ENCODE measurements around the gene ZNF142. TPM values are rescaled to one million over a fixed set of nuclear protein-coding genes. Genes with fewer than 3 reads are reported as not detected.

ZNF142 gene, protein sequence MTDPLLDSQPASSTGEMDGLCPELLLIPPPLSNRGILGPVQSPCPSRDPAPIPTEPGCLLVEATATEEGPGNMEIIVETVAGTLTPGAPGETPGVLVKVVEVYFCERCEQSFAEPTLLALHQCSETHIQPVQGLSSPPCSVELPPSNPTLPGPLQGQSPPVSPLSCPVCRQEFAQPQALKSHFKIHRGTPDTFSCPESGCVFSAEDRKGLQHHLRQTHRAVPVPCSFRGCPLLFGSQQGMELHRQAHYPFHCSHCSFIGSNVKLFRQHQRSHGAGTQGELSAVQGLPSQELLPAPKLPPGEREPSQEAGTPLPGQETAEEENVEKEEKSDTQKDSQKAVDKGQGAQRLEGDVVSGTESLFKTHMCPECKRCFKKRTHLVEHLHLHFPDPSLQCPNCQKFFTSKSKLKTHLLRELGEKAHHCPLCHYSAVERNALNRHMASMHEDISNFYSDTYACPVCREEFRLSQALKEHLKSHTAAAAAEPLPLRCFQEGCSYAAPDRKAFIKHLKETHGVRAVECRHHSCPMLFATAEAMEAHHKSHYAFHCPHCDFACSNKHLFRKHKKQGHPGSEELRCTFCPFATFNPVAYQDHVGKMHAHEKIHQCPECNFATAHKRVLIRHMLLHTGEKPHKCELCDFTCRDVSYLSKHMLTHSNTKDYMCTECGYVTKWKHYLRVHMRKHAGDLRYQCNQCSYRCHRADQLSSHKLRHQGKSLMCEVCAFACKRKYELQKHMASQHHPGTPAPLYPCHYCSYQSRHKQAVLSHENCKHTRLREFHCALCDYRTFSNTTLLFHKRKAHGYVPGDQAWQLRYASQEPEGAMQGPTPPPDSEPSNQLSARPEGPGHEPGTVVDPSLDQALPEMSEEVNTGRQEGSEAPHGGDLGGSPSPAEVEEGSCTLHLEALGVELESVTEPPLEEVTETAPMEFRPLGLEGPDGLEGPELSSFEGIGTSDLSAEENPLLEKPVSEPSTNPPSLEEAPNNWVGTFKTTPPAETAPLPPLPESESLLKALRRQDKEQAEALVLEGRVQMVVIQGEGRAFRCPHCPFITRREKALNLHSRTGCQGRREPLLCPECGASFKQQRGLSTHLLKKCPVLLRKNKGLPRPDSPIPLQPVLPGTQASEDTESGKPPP (N-terminal part only)
- 20.7 TPM for polyA plus RNA-seq (2012; ENCODE audit: insufficient read depth, insufficient read length, low read depth)

DNA sequence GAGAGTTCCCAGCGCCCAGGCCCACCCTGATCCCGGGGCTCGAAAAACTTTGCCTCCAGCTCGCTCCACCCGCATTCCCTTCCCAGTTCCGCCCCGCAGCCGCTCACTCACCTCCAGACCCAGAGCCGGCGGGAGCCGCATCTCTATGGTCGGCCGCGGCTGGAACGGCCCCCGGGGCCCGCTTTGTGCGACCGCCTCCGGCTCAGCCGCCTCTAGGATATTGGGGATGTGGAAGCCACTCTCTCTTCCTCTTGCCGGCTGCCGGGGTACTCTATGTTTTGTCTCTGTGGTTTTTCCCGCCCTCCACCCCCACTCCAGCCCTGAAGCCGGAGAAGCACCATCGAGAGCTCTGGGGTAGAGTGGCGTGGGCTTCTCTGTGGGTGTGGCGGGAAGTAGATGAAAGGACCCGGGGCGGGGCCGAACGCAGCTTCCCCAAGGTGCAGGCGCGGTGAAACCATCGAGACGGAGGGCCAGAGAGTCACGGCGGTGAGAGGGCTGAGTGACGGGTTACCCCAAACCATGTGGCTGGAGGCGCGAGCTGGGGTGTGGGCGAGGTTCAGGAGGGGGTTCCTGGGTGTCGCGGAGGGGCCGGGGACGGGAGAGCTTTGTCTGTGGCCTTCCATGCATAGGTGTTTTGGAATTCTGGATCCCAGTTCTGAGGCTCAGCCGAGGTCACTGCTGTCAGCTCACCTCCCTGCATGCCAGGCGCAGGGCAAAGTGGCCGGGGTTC is at the start of gene ZNF142, which contains the start of gene BCS1L:
Gene ZNF142, minus strand, starts transcription at position 366 of the 730 bp plus-strand sequence. CDS start 3,194 bp downstream, outside the sequence.
Gene BCS1L, plus strand, starts transcription at position 426 of the 730 bp plus-strand sequence. CDS start 1,305 bp downstream, outside the sequence.
- peak within 1 kb of the TSS; percentile 99 for H3K4me3 ChIP-seq (ENCODE audit: low read depth, low read length)
- TF ChIP-seq, protein P1, sequence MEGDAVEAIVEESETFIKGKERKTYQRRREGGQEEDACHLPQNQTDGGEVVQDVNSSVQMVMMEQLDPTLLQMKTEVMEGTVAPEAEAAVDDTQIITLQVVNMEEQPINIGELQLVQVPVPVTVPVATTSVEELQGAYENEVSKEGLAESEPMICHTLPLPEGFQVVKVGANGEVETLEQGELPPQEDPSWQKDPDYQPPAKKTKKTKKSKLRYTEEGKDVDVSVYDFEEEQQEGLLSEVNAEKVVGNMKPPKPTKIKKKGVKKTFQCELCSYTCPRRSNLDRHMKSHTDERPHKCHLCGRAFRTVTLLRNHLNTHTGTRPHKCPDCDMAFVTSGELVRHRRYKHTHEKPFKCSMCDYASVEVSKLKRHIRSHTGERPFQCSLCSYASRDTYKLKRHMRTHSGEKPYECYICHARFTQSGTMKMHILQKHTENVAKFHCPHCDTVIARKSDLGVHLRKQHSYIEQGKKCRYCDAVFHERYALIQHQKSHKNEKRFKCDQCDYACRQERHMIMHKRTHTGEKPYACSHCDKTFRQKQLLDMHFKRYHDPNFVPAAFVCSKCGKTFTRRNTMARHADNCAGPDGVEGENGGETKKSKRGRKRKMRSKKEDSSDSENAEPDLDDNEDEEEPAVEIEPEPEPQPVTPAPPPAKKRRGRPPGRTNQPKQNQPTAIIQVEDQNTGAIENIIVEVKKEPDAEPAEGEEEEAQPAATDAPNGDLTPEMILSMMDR (IDR thresholded peaks at IDR 0.05; ENCODE audit: low read depth, low read length): no peak

DNA sequence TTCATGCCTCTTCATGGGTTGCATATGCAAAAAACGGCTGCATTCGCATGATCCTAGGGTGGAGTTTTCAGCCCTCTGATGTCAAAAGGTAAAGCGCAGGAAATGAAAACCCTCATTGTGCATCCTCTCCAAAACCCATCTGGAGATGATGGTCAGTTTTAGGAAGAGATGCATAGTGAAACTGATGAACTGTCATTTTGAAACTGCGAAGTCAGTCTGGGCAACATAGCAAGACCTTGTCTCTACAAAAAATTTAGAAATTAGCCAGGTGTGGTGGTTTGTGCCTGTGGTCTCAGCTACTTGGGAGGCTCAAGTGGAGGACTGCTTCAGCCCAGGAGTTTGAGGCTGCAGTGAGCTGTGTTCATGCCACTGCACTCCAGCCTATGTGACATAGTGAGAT is 48.7 kb upstream of the ZNF142 start:
- no peaks in the 10 kb centered on the region for H3K9me3 ChIP-seq
- H3K36me3 ChIP-seq: no peaks in the 10 kb centered on the region
- no peaks in the 10 kb centered on the region for H3K4me1 ChIP-seq
- H3K27me3 ChIP-seq: no peaks in the 10 kb centered on the region
- H3K4me3 ChIP-seq (ENCODE audit: low read depth, low read length): no peak overlapping the region
- TF ChIP-seq, protein P1 (IDR thresholded peaks at IDR 0.05; ENCODE audit: low read depth, low read length): no peak
- no peak for DNase-seq

More for the DNA sequence above, at the start of gene ZNF142, which contains the start of gene BCS1L:
- peak; percentile 94 for DNase-seq
- no peaks in the 10 kb centered on the region for H3K9me3 ChIP-seq
- no peaks in the 10 kb centered on the region for H3K27me3 ChIP-seq
- H3K4me1 ChIP-seq: no peaks in the 10 kb centered on the region
- peaks cover 61% of the 10 kb centered on the region for H3K36me3 ChIP-seq

DNA sequence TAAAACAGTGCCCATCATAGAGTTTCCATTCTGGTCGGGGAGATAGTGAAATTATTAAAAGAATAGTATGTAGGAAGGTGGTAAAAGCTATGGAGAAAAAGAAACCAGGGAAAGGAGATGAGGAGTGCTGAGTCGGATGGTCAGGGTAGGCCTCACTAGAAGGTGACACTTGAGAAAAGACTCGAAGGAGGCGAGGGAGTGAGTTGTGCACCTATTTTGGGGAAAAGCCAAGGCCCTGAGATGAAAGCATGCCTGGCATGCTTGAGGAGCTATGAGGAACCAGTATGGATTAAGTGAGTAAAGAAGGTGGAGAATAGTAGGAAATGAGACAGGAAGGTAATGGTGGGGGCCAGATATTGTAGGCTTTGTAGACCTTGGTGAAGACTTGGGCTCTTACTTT is 43.9 kb upstream of the ZNF142 start:
- no peaks in the 10 kb centered on the region for H3K9me3 ChIP-seq
- no peaks in the 10 kb centered on the region for H3K27me3 ChIP-seq
- TF ChIP-seq, protein P1 (IDR thresholded peaks at IDR 0.05; ENCODE audit: low read depth, low read length): no peak
- DNase-seq: no peak
- H3K36me3 ChIP-seq: no peaks in the 10 kb centered on the region; the same call in 1 of the 2 replicates
- H3K4me3 ChIP-seq (ENCODE audit: low read depth, low read length): no peak overlapping the region
- no peaks in the 10 kb centered on the region for H3K4me1 ChIP-seq

DNA sequence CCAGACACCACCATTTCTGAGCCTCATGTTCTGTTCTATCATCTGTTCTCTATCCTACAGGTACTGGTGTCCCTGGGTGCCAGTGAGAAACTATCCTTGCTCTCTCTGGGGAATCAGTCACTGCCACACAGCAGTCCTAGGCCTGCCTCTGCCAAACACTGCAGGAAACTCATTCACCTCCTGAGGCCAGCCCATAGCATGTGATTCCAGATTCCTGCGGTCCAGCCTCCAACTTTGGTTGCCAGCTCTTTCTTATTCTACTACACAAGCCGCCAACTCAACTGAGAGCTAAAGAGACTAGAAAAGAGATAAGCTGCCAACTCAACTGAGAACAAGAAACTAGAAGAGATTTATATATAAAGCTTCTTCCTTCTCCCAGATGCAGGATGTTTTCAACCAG is 42.4 kb upstream of the ZNF142 start:
- H3K4me3 ChIP-seq (ENCODE audit: low read depth, low read length): no peak overlapping the region
- no peaks in the 10 kb centered on the region; the same call in 1 of the 2 replicates for H3K36me3 ChIP-seq
- H3K27me3 ChIP-seq: no peaks in the 10 kb centered on the region
- no peak for DNase-seq
- TF ChIP-seq, protein P1 (IDR thresholded peaks at IDR 0.05; ENCODE audit: low read depth, low read length): no peak
- no peaks in the 10 kb centered on the region for H3K9me3 ChIP-seq
- 0 out of 2 replicates have a peak, but pooled peaks cover 1% of the 10 kb centered on the region for H3K4me1 ChIP-seq

DNA sequence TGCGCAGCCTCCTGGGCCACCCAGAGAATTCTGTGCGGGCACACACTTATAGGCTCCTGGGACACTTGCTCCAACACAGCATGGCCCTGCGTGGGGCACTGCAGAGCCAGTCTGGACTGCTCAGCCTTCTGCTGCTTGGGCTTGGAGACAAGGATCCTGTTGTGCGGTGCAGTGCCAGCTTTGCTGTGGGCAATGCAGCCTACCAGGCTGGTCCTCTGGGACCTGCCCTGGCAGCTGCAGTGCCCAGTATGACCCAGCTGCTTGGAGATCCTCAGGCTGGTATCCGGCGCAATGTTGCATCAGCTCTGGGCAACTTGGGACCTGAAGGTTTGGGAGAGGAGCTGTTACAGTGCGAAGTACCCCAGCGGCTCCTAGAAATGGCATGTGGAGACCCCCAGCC is 39.5 kb upstream of the ZNF142 start:
- Histone ChIP-seq H3K36me3 (no peaks in the 10 kb centered on the region; the same call in 1 of the 2 replicates), H3K27me3 (no peaks in the 10 kb centered on the region), H3K4me1 (0 out of 2 replicates have a peak, but pooled peaks cover 6% of the 10 kb centered on the region)

More for the DNA sequence above, 39.5 kb upstream of the ZNF142 start:
- Histone ChIP-seq H3K4me3 (ENCODE audit: low read depth, low read length) (no peak overlapping the region), H3K9me3 (no peaks in the 10 kb centered on the region)
- TF ChIP-seq, protein P1 (IDR thresholded peaks at IDR 0.05; ENCODE audit: low read depth, low read length): no peak
- DNase-seq: no peak

Data from BE2C (cell line).